Suprapubic skin (tissue), 3 donors: ENCODE results near the gene RAD50.

ENCODE experiments used
- CTCF ChIP-seq, 2 donors: fragments of 200-600 bp in 1 of 2; fragments of 450-650 bp in 1 of 2; sonication (generic) in 1 of 2; IDR thresholded peaks; one replicate each; pipeline ENCODE4 v1.5.1; 2016 to 2019; ENCODE audit warnings: antibody characterized with exemption in 2 of 2, mild to moderate bottlenecking in 1 of 2, moderate library complexity in 1 of 2
- EP300 ChIP-seq: sonication (generic); formaldehyde crosslinking; IDR thresholded peaks from one replicate; pipeline ENCODE4 v1.6.1; 2017; ENCODE audit warnings: antibody characterized with exemption
- POLR2A ChIP-seq, 2 donors: fragments of 450-650 bp; IDR thresholded peaks; one replicate each; pipeline ENCODE4 v1.6.1; 2017; ENCODE audit warnings: antibody characterized with exemption in 2 of 2, mild to moderate bottlenecking in 2 of 2, moderate library complexity in 2 of 2

- TF ChIP-seq POLR2A (IDR thresholded peaks at IDR 0.05), result no peak
- no peak for TF ChIP-seq EP300
- TF ChIP-seq CTCF (IDR thresholded peaks at IDR 0.05), result no peak
Observed at GRCh38 chr5:132651838-132652469, 95.2 kb downstream of the RAD50 start.
